Calu3 (cell line): ENCODE data around the gene EHBP1L1. TPM values are rescaled to one million over a fixed set of nuclear protein-coding genes. Genes with fewer than 3 reads are reported as not detected.

ENCODE experiments used
- BruUV-seq: library from RNA; stranded (reverse); fragments of 400-500 nt; replicated peaks from 2 replicates; lab custom pipeline; 2021; lab: Mats Ljungman, UMichigan
- CTCF ChIA-PET: fragments of 300-600 bp; sonication (Branson Sonifier 250); formaldehyde crosslinking; loops from one replicate; lab custom pipeline; 2022; ENCODE audit warnings: antibody characterized with exemption; lab: Charles Lee
- DNase-seq: peaks from one replicate; pipeline ENCODE4 v3.0.0; 2022
- H3K27ac Mint-ChIP-seq: one replicate; pipeline ENCODE4 v1.8.0; 2022; ENCODE audit warnings: mixed read lengths; ENCODE audit not compliant: unreplicated experiment
- H3K27me3 Mint-ChIP-seq: one replicate; pipeline ENCODE4 v1.8.0; 2022; ENCODE audit warnings: mixed read lengths; ENCODE audit not compliant: unreplicated experiment
- H3K36me3 Mint-ChIP-seq: one replicate; pipeline ENCODE4 v1.8.0; 2022; ENCODE audit warnings: mild to moderate bottlenecking, moderate library complexity, mixed read lengths; ENCODE audit not compliant: insufficient read depth, unreplicated experiment
- H3K4me1 Mint-ChIP-seq: one replicate; pipeline ENCODE4 v1.8.0; 2022; ENCODE audit warnings: mild to moderate bottlenecking, low read depth, mixed read lengths; ENCODE audit not compliant: unreplicated experiment
- H3K4me3 Mint-ChIP-seq: one replicate; pipeline ENCODE4 v1.8.0; 2022; ENCODE audit warnings: mild to moderate bottlenecking, low read depth, moderate library complexity, mixed read lengths; ENCODE audit not compliant: unreplicated experiment
- H3K9me3 Mint-ChIP-seq: one replicate; pipeline ENCODE4 v1.8.0; 2022; ENCODE audit warnings: low read depth, mixed read lengths; ENCODE audit not compliant: unreplicated experiment
- intact Hi-C: fragments of 100-400 bp; cut with micrococcal nuclease; formaldehyde crosslinking; loops from one replicate; pipeline ENCODE4 v1.10.0; 2022; ENCODE audit not compliant: unreplicated experiment
- total RNA-seq: library from RNA; stranded (reverse); gene quantifications from 2 replicates; pipeline ENCODE4 v1.2.3, GENCODE V29; 2022
- TF ChIP-seq, protein P1 (sequence below): fragments of 200-600 bp; IDR thresholded peaks from one replicate; pipeline ENCODE4 v1.8.0; 2022; ENCODE audit warnings: antibody characterized with exemption; ENCODE audit not compliant: unreplicated experiment

The EHBP1L1 gene
- total RNA-seq, 1 experiment from 2014 or later = 73.7 TPM

DNA sequence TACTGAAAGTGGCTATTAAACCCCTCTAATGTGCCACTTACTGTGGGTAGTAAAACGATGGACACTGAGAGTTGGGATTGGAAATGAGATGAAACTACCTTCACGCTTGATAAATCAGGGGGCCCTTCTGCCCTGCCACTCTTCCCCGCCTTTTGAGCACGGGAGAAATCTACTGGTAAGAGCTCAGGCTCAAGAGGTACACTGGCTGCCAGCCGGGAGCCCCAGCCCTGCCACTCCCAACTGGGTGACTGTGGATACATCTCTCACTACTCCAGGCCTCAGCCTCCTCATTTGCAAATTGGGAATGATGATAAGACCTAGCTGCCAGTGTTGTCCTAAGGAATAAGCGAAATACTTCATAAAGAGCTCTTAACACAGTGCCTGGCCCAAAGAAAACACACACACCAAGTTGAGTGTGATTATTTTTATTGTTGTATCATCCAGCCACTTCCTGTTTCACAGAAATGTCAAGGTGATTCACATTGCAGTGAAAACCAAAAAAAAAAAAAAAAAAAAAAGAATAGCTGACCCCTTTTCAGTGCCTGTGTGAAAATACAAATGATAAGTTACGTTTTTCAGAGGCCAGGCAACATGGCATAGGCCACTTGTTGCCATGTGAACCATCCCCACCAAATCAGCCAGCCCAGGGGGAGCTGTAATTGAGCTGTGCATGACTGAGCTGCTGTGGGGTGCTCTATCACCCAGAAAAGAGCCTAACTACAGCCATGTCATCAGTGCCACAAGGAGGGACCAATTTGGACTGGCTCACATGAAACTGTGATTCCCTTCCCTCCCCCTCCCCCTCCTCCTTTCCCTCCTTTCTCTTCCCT lies 10.0 kb upstream of the EHBP1L1 start:
- CTCF ChIA-PET = no interaction called here
- no peak for DNase-seq
- intact Hi-C loops = no loop called here
- Mint-ChIP-seq H3K4me1 (peaks cover 40% of the 10 kb centered on the region), H3K27ac (no peak overlapping the region), H3K27me3 (no peaks in the 10 kb centered on the region), H3K9me3 (no peaks in the 10 kb centered on the region), H3K4me3 (no peak overlapping the region), H3K36me3 (peaks cover 34% of the 10 kb centered on the region)
- no TSS peak for BruUV-seq
- TF ChIP-seq, protein P1, sequence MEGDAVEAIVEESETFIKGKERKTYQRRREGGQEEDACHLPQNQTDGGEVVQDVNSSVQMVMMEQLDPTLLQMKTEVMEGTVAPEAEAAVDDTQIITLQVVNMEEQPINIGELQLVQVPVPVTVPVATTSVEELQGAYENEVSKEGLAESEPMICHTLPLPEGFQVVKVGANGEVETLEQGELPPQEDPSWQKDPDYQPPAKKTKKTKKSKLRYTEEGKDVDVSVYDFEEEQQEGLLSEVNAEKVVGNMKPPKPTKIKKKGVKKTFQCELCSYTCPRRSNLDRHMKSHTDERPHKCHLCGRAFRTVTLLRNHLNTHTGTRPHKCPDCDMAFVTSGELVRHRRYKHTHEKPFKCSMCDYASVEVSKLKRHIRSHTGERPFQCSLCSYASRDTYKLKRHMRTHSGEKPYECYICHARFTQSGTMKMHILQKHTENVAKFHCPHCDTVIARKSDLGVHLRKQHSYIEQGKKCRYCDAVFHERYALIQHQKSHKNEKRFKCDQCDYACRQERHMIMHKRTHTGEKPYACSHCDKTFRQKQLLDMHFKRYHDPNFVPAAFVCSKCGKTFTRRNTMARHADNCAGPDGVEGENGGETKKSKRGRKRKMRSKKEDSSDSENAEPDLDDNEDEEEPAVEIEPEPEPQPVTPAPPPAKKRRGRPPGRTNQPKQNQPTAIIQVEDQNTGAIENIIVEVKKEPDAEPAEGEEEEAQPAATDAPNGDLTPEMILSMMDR = no peak

DNA sequence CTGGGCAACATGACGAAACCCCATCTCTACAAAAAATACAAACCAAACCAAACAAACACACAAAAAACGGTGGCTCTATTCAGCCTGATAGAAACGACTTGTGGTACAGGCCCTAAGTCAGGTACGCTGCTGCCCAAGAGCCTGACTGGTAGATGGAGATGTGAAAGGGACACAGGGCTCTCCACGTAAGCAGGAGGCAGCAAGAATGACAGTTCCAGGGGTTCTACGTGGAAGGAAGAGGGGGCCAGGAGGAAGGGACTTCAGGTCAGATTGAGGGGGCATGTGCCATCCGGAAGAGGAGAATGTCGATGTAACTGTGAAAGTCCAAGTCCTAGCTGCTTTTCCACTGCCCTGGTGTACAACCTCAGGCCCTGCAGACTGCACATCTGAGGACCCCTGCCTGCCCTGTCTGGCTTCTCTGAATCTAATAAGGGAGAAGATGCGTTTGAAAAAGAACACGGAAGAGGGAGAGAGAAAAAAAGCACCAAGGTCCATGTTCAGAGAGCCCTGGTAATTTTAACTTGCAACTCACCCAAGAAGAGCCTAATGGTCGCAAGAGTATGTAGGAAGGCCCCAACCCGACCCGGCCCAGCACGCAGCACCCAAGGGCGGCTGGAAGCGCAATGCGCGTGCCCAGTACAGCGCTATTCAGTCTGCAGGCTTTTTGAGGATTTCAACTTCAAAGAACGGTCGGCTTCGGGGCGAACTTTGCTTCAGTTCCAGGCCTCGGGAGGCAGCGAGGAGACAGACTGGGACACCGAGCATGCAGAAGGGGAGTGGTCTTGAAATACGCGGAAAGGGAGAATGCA lies 6.5 kb upstream of the EHBP1L1 start:
- Mint-ChIP-seq H3K4me3 (peak overlapping the region; percentile 79), H3K27ac (peak overlapping the region; percentile 88), H3K36me3 (peaks cover 63% of the 10 kb centered on the region), H3K4me1 (peaks cover 46% of the 10 kb centered on the region), H3K27me3 (no peaks in the 10 kb centered on the region), H3K9me3 (no peaks in the 10 kb centered on the region)
- no peak for DNase-seq
- intact Hi-C loops = no loop called here
- BruUV-seq = TSS peak; percentile 68
- CTCF ChIA-PET = interaction anchor here (0.6 to 4.0 kb wide), 4 partner anchors 10 to 60 kb away, joined by 3 to 39 read pairs (median 12); partner anchors contain the start of genes LTBP3 and PCNX3
- TF ChIP-seq, protein P1 = no peak

DNA sequence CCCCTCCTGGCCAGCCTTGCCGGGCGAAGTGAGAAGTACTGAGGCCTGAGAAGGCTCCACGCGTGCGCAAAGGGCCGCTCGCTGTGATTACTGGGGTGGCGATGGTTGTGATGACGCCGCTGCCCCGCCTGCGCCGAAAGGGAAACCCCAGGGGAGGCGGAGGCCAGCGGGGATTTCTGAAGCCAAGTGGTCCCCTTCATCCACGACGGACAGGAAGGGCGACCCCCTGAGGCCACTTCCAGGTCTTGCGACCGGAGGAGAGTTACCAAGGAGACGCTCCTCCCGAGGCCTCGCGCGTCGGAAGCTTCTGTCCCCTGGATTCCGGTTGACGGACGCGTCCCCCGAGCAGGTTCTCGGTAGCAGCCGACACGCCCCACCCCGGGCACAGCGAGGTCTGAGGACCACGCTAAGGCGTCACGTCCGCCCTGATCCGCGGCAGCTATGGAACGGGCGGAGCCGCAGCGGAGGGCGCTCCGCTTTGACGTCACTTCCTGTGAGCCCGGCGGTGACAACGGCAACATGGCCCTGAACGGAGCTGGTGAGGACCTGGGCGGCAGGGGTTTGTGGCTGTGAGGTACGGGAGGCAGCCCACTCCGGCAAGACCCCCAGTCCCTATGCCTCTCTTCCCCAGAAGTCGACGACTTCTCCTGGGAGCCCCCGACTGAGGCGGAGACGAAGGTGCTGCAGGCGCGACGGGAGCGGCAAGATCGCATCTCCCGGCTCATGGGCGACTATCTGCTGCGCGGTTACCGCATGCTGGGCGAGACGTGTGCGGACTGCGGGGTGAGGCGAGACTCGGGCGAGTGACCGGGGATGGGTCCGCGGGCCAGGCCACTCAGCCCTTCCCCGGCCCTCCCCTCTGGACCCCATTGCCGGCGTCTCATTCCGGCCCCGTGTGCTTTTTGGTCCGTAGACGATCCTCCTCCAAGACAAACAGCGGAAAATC lies 5.6 kb upstream of the EHBP1L1 start, which contains the start of gene ZNRD2:
Gene ZNRD2 (plus strand): TSS at position 505 of the 946 bp plus-strand sequence. CDS start 15 bp downstream, at position 520.
- peaks cover 46% of the 10 kb centered on the region for H3K4me1 Mint-ChIP-seq
- H3K9me3 Mint-ChIP-seq = no peaks in the 10 kb centered on the region
- CTCF ChIA-PET = interaction anchor here (0.6 to 4.0 kb wide), 5 partner anchors 11 to 61 kb away, joined by 3 to 39 read pairs (median 5); partner anchors contain the start of genes LTBP3 and PCNX3
- H3K4me3 Mint-ChIP-seq = peak within 1 kb of the TSS; percentile 79
- H3K27me3 Mint-ChIP-seq = no peaks in the 10 kb centered on the region
- peaks cover 72% of the 10 kb centered on the region for H3K36me3 Mint-ChIP-seq
- no TSS peak for BruUV-seq
- intact Hi-C loops = loop anchor here (2.0 kb wide), 1 partner anchor 29 kb away; no protein-coding TSS in a partner anchor
- peak; percentile 99 for DNase-seq
- H3K27ac Mint-ChIP-seq = peak within 1 kb of the TSS; percentile 88
- TF ChIP-seq, protein P1 = peak; percentile 67
